HG03139 (cell line): ENCODE measurements around the gene CD4.

Source experiments
- ATAC-seq: cut with Tn5 transposase; IDR thresholded peaks from one replicate; pipeline ENCODE4 v1.9.1; 2021; ENCODE audit not compliant: unreplicated experiment

Gene CD4

GRCh38 chr12:6777386-6777785 lies 11.9 kb upstream of the CD4 start:
- ATAC-seq = no peak

DNA sequence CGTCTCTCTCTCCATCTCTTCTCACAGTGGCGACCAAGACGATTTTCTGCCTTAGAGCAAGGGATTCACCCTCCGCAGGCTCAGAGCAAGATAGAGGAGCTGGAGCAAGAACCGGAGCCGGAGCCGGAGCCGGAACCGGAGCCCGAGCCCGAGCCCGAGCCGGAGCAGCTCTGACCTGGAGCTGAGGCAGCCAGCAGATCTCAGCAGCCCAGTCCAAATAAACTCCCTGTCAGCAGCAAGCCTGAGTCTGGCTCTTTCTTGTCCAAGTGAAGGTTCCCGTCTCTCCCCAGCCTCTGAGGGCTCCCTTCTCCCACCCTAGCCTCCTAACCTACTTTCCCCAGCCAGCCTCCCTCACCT lies 11.1 kb upstream of the CD4 start:
- no peak for ATAC-seq

DNA sequence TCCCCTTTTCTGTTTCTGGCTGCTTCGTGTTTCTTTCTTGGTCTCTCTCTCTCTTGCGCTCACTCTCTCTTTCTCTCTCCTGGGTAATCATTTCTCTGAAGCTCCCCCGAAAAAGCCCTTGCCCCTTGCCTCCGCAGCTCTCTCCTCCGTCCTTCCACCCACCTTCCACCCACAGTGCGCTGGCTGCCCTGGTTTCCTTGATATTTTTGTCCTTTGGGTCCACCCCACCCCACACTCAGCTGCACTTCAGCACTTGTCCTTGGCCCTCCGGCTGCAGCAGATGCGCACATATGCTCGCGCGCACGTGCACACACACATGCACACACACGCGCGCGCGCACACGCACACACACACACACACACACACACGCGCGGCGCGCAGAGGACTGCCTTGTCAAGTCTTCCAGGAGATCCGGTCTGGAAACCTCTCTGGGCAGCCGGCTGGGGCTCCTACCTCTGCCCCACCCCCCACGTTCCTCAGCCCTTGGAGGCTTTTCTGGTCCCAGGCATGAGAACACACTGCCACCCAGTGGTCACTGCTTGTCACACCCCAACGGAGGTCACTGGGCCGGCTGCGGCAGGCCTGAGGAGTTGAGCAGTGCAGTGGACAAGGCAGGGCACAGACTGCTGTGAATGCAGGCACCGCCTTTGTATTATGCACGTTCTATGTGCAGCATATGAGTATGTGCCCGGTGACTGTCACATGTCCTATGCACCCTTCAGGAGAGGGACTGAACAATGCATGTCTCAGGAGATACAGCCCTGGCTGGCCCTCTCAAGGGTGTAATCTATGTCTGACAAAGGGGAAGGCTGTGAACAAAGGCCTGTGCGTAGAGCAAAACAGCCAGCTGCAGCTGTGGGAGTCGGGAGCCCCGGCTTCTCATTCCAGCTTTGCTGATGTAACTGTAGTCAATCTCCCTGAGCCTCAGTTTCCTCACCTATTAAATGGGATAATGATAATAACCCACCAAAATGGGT lies 10.5 kb upstream of the CD4 start:
- peak; percentile 74 for ATAC-seq

DNA sequence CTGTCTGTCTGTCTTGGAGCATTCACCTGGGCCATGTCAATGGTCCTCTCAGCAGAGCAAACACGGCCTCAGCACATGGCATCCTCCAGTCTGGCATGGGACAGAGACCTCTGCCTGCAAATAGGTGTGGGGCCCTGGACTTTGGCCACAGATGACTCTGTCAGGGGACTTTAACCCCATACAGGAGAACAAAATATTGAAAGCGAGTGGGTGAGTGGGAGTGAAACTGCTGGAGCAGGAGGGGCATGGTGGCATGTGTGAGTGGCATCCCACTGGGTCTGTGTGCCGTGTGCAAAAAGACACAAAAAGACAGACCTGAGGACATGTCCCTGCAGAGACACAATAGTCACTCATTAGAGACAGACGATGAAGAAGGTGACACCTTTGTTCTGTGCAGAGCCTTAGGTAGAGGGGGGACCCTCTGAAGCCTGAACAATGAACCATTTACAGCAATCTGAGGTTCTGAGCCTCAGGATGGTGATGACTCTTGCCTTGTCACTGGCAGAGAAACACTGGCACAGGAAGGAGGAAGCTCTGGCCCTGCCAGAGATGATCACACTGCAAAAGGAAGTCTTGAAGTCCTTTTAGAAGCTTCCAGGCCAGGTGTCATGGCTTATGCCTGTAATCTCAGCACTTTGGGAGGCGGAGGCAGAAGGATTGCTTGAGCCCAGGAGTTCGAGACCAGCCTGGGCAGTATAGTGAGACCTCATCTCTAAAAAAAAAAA lies 9.5 kb upstream of the CD4 start:
- ATAC-seq = no peak

DNA sequence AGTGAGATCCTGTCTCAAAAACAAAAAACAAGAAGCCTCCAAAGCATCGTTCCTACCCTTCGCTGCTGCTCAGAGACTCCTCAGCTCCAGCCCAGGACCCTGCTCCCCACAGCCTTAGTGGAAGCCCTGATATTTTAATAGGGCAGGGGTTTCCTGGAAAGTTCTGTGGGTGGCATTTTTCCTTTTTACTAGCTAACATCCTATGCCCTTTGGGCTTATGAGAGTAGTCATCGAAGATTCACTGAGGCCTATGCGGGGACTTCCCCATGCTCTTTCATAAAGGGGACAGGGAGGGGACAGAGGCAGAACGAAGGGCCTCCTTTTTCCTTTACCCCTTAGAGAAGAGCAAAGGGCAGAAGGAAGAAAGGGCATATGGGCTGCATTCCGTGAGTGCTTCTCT lies 8.8 kb upstream of the CD4 start:
- no peak for ATAC-seq

- ATAC-seq = no peak
Observed at GRCh38 chr12:6782119-6782518, 7.2 kb upstream of the CD4 start.

GRCh38 chr12:6782850-6783566 lies 6.3 kb upstream of the CD4 start:
- no peak for ATAC-seq

DNA sequence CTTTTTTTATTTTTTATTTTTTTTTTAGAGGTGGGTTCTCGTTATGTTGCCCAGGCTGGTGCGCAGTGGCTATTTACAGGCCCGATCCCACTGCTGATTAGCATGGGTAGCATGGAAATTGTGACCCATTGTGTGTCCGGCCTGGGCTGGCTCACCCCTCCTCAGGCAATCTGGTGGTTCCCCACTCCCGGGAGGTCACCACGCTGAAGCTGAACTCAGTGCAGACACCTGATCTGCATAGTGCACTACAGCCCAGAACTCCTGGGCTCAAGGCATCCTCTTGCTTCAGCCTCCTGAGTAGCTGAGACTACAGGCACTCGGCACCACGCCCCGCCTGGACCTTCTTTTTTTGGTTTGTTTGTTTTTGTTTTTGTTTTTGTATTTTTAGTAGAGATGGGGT lies 5.5 kb upstream of the CD4 start:
- ATAC-seq = no peak

DNA sequence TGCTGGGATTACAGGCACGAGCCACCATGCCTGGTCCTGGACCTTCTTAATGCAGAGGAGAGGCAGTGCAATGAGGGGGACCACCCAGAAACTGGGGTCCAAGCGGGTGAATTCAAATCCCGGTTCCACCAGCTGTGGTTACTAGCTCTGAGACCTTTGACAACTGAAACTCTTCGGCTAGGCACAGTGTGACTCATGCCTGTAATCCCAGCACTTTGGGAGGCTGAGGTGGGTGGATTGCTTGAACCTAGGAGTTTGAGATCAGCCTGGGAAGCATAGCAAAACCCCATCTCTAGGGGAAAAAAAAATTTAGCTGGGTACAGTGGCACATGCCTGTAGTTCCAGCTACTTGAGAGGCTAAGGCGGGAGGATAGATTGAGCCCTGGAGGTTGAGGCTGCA lies 5.0 kb upstream of the CD4 start:
- no peak for ATAC-seq

DNA sequence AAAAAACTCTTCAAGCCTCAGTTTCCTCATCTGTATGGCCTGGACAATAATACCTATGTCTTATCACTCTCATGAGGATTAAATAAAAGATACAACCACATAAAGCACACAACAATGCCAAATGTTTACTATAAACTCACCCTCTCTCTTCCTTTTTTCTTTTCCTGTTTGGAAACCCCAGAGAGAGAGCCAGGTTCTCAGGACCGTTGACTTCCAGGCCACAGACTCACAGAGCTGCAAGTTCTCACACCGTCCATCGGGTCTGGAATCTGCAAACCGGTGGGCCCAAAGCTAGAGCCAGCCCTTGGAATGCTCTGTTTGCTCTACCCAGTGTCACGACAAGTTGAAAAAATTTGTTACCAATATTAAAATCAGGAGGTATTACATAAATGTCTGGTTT lies 4.6 kb upstream of the CD4 start:
- no peak for ATAC-seq

GRCh38 chr12:6786416-6787094 lies 2.8 kb upstream of the CD4 start:
- no peak for ATAC-seq

DNA sequence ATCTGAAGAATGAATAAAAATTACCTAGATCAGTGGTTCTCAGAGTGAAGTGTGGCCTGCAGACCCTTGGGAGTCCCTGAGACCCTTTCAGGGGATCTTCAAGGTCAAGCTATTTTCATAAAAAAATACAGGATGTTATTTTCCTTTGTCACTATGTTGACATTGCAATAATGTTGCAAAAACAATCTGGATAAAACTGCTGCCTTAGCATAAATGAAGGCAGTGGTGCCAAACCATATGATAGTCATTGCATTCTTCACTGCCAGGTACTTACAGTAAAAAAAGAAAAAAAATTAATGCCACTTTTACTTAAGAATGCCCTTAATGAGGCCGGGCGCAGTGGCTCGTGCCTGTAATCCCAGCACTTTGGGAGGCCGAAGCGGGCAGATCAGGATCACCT lies 2.0 kb upstream of the CD4 start:
- ATAC-seq = no peak

DNA sequence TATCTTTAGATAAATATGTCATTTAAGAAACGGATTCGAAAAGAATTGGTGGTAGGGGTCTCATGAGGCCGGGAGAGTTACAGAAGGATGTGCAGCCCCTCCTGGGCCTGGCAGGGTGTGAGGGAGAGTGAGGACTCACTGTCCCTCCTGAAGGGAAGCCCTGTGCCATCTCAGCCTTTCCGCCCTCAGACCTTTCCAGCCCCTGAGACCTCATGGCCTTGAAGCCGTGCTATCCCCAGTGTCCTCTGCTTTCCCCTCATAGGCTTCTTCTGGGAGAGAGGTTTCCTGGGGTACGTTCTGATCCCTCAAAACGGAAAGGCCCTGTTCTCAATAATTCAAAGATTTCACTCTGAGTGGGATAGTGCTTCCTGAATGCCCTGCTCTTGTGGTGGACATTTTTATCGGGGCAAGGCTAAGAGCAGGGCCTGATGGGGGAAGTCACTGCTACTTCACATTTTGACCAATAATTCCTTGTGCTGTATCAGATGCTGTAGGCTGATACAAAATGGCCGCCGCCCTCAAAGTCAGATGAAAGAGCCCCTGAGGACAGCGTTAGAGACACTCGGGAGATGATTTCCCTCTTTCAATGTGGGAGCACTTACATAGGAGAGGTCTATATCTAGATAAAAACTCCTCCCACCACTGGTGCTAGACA lies 1.3 kb downstream of the CD4 start:
- no peak for ATAC-seq

DNA sequence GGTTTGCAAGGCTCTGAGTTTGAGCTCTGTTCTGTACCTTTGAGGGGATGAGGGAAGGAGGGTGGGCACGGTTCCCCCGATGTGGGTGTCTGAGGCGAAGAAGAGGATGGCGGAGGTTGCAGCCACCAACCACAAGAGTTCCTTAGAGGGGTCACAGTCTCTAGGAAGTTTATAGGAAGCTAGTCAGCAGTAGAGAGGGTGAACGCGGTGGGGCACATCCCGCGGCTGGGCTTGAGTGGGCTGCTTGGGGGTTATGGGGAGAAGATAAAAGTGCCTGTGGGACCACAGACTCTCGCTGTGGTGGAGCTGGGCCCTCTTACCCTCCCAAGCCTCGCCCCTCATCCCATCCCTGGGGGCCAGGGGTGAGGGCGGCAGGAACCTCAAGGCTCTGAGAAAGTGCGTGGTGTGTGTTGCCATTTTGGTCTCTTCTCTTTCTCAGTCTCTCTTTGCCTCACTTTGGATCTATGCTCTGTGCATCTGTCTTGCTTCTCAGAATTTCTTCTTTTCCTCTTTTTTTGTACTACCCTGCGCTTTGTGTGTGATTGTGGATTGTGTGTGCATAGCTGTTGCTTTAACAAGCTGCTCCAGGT lies 2.7 kb downstream of the CD4 start:
- ATAC-seq = no peak

DNA sequence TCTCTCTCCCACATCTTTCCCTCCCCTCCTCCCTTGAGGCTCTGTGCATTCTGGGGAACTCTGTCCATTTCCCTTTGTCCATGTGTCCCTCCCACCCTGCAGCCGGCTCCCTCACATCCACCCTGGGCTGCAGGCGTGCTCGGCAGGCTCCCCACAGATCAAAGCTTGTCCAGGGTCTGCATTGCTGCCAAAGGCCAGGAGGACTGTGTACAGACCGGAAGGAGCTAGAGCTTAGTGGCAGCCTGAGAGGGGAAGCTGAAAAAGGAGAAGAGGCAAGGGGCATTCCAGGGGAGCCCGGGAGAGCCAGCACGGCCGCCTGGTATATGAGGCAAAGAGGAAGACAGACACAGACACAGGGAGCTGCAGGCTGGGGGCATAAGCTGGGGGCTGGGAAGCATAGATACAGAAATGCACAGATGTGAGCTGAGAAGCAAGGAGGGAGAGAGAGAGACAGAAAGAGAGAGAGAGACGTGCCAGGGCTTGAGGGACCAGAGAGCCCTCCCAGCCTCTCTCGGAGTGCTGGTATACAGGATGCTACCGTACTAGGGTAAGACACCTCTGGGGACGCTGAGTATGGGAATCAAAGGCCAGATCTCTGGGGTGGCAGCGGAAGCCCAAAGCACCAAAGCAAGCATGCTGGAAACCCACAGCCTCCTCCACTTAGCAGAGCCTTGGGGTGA lies 3.3 kb downstream of the CD4 start:
- no peak for ATAC-seq

- no peak for ATAC-seq
Observed at GRCh38 chr12:6795088-6795487, 5.8 kb downstream of the CD4 start.

GRCh38 chr12:6796576-6796975 lies 7.2 kb downstream of the CD4 start:
- ATAC-seq = no peak

- no peak for ATAC-seq
Observed at GRCh38 chr12:6799147-6799546, 9.8 kb downstream of the CD4 start.

GRCh38 chr12:6807170-6807569 lies 17.8 kb downstream of the CD4 start:
- no peak for ATAC-seq

DNA sequence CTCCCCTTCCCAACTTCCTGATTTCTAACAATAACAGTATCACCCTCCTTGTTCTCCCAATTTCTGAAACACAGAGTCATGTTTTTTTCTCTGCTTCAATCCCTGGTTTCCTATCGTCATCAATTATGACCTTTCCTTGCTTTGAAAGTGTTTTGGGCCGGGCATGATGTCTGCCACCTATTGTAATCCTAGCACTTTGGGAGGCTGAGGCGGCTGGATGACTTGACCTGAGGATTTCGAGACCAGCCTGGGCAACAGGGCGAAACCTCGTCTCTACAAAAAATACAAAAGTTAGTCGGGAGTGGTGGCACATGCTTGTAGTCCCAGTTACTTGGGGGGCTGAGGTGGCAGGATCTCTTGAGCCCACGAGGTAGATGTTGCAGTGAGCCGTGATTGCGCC lies 19.7 kb downstream of the CD4 start:
- ATAC-seq = no peak
